ENCODE results near the gene JPH3. TPM values are rescaled to one million over a fixed set of nuclear protein-coding genes. Genes with fewer than 3 reads are reported as not detected.

JPH3 gene
- total RNA-seq, 2 experiments from 2014 or later, result not detected

- H3K27me3 ChIP-seq (ENCODE audit: control insufficient read depth in 1 of 2, insufficient read depth in 2 of 2, low read length in 2 of 2), result peaks cover 12 to 24% of the 10 kb centered on the region in 2 experiments
- intact Hi-C loops (cut with DNase I, micrococcal nuclease), result no loop called here
- H3K9me3 ChIP-seq (ENCODE audit: control insufficient read depth in 1 of 2, insufficient read depth in 1 of 2, low read length in 2 of 2), result peaks cover 0 to 7% of the 10 kb centered on the region in 2 experiments
- no peaks in the 10 kb centered on the region for H3K9me3 Mint-ChIP-seq
- H3K4me1 ChIP-seq (ENCODE audit: insufficient read depth, low read length), result no peaks in the 10 kb centered on the region
- TF ChIP-seq, protein P1, sequence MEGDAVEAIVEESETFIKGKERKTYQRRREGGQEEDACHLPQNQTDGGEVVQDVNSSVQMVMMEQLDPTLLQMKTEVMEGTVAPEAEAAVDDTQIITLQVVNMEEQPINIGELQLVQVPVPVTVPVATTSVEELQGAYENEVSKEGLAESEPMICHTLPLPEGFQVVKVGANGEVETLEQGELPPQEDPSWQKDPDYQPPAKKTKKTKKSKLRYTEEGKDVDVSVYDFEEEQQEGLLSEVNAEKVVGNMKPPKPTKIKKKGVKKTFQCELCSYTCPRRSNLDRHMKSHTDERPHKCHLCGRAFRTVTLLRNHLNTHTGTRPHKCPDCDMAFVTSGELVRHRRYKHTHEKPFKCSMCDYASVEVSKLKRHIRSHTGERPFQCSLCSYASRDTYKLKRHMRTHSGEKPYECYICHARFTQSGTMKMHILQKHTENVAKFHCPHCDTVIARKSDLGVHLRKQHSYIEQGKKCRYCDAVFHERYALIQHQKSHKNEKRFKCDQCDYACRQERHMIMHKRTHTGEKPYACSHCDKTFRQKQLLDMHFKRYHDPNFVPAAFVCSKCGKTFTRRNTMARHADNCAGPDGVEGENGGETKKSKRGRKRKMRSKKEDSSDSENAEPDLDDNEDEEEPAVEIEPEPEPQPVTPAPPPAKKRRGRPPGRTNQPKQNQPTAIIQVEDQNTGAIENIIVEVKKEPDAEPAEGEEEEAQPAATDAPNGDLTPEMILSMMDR (IDR thresholded peaks at IDR 0.05), result no peak
- ChIA-PET CTCF (no interaction called here), POLR2A (no interaction called here)
- no peak overlapping the region for H3K27ac Mint-ChIP-seq
- no peak overlapping the region for H3K27ac ChIP-seq (ENCODE audit: low read depth in 1 of 2, low read length in 2 of 2)
- no peaks in the 10 kb centered on the region for H3K36me3 Mint-ChIP-seq (ENCODE audit: low read depth)
- H3K27me3 Mint-ChIP-seq, result peaks cover 55% of the 10 kb centered on the region
- H3K4me3 Mint-ChIP-seq, result no peak overlapping the region
- ATAC-seq (ENCODE audit: poor library complexity) (no peak), DNase-seq (no peak)
- H3K4me3 ChIP-seq (ENCODE audit: low read length), result no peak overlapping the region
- H3K36me3 ChIP-seq (ENCODE audit: insufficient read depth, low read length), result no peaks in the 10 kb centered on the region
- H3K4me1 Mint-ChIP-seq (ENCODE audit: low read depth), result no peaks in the 10 kb centered on the region
Observed at GRCh38 chr16:87579691-87580090, 22.6 kb upstream of the JPH3 start.

DNA sequence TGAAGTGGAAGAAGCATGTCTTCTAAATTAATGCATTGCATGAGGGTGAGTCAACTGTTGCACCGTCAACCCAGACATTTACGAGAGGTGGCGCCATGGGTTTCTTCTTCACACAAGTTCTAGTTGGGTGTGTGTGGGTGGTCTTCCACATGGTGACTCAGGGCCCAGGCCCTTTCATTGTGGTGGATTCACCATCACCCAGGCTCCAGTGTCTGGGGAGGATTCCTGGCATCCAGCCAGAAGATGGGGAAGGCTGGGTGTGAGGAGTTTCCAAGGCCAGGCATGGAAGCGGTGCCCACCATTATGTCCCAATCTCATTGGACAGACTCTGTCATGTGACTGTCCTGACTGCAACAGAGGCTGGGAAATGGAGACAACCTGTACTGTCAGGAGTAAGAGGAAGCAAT is 21.4 kb upstream of the JPH3 start:
- no peak for DNase-seq
- TF ChIP-seq, protein P1 (IDR thresholded peaks at IDR 0.05), result no peak
- ChIA-PET CTCF (no interaction called here), POLR2A (no interaction called here)
- no peaks in the 10 kb centered on the region for H3K36me3 Mint-ChIP-seq (ENCODE audit: low read depth)
- H3K4me3 Mint-ChIP-seq, result no peak overlapping the region
- H3K27ac ChIP-seq (ENCODE audit: low read depth in 1 of 2, low read length in 2 of 2), result no peak overlapping the region
- no peaks in the 10 kb centered on the region for H3K4me1 Mint-ChIP-seq (ENCODE audit: low read depth)
- H3K9me3 ChIP-seq (ENCODE audit: control insufficient read depth in 1 of 2, insufficient read depth in 1 of 2, low read length in 2 of 2), result peaks cover 0 to 7% of the 10 kb centered on the region in 2 experiments
- H3K27me3 Mint-ChIP-seq, result peaks cover 53% of the 10 kb centered on the region
- no peak for ATAC-seq (ENCODE audit: poor library complexity)
- H3K9me3 Mint-ChIP-seq, result no peaks in the 10 kb centered on the region
- intact Hi-C loops (cut with DNase I, micrococcal nuclease), result no loop called here
- H3K36me3 ChIP-seq (ENCODE audit: insufficient read depth, low read length), result no peaks in the 10 kb centered on the region
- no peak overlapping the region for H3K27ac Mint-ChIP-seq
- peaks cover 12 to 22% of the 10 kb centered on the region in 2 experiments for H3K27me3 ChIP-seq (ENCODE audit: control insufficient read depth in 1 of 2, insufficient read depth in 2 of 2, low read length in 2 of 2)
- no peak overlapping the region for H3K4me3 ChIP-seq (ENCODE audit: low read length)
- no peaks in the 10 kb centered on the region for H3K4me1 ChIP-seq (ENCODE audit: insufficient read depth, low read length)

DNA sequence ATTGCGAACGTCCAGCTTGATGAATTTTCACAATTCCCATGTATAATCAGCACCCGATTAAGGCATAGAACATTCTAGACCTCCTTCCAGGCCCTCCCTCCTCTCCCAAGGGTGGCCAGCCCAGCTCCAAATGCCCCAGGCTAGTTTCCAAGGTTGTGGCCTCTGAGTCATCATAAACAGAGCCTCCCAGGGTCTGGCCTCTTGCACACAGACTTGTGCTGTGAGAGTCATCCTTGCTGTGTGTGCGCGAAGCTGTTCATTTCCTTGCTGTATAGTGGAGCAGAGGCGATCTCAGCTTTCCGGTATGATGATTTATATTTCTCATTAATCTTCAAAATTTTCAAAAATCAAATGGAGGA is 20.5 kb upstream of the JPH3 start:
- H3K4me1 ChIP-seq (ENCODE audit: insufficient read depth, low read length), result no peaks in the 10 kb centered on the region
- H3K27ac ChIP-seq (ENCODE audit: low read depth in 1 of 2, low read length in 2 of 2), result no peak overlapping the region
- H3K4me3 ChIP-seq (ENCODE audit: low read length), result no peak overlapping the region
- CTCF ChIA-PET, result no interaction called here
- DNase-seq (no peak), ATAC-seq (ENCODE audit: poor library complexity) (no peak)
- H3K36me3 ChIP-seq (ENCODE audit: insufficient read depth, low read length), result no peaks in the 10 kb centered on the region
- intact Hi-C loops (cut with DNase I, micrococcal nuclease), result no loop called here
- peaks cover 59% of the 10 kb centered on the region for H3K27me3 Mint-ChIP-seq
- peaks cover 12 to 22% of the 10 kb centered on the region in 2 experiments for H3K27me3 ChIP-seq (ENCODE audit: control insufficient read depth in 1 of 2, insufficient read depth in 2 of 2, low read length in 2 of 2)
- TF ChIP-seq, protein P1 (IDR thresholded peaks at IDR 0.05), result no peak
- no peak overlapping the region for H3K27ac Mint-ChIP-seq
- no peaks in the 10 kb centered on the region for H3K36me3 Mint-ChIP-seq (ENCODE audit: low read depth)
- POLR2A ChIA-PET, result no interaction called here
- no peaks in the 10 kb centered on the region for H3K9me3 Mint-ChIP-seq
- peaks cover 0 to 7% of the 10 kb centered on the region in 2 experiments for H3K9me3 ChIP-seq (ENCODE audit: control insufficient read depth in 1 of 2, insufficient read depth in 1 of 2, low read length in 2 of 2)
- H3K4me3 Mint-ChIP-seq, result no peak overlapping the region
- H3K4me1 Mint-ChIP-seq (ENCODE audit: low read depth), result no peaks in the 10 kb centered on the region

Measured in CD4-positive, alpha-beta T cell (primary cell).